PFSK-1 (cell line): ENCODE data around the gene ATAD3B.

Experiments
- FOXP2 ChIP-seq: optimal IDR thresholded peaks from 2 replicates; pipeline ENCODE3; 2011; ENCODE audit warnings: borderline replicate concordance, control low read depth, inconsistent platforms; ENCODE audit not compliant: insufficient read depth; ENCODE audit errors: extremely low read length, extremely low read depth
- POLR2AphosphoS5 ChIP-seq: IDR thresholded peaks from 2 replicates; pipeline ENCODE4 v1.6.1; 2012; ENCODE audit warnings: low read depth, mild to moderate bottlenecking, control low read depth, low read length, moderate library complexity
- SIN3A ChIP-seq: IDR thresholded peaks from 2 replicates; pipeline ENCODE4 v1.6.1; 2012; ENCODE audit warnings: mild to moderate bottlenecking, low read length, moderate library complexity, borderline replicate concordance; ENCODE audit not compliant: insufficient read depth
- TAF1 ChIP-seq: IDR thresholded peaks from 2 replicates; pipeline ENCODE4 v1.6.1; 2012; ENCODE audit warnings: low read length, control low read depth, borderline replicate concordance; ENCODE audit not compliant: insufficient read depth
- TF ChIP-seq, protein P1 (sequence below), 2 experiments: IDR thresholded peaks; 2 replicates each; pipeline versions ENCODE4 v1.6.1 to v1.8.0; 2011 to 2012; ENCODE audit warnings: low read depth in 2 of 2, low read length in 2 of 2, control low read depth in 1 of 2, inconsistent platforms in 1 of 2, mild to moderate bottlenecking in 1 of 2, moderate library complexity in 1 of 2; ENCODE audit not compliant: insufficient read depth in 1 of 2

The ATAD3B gene

DNA sequence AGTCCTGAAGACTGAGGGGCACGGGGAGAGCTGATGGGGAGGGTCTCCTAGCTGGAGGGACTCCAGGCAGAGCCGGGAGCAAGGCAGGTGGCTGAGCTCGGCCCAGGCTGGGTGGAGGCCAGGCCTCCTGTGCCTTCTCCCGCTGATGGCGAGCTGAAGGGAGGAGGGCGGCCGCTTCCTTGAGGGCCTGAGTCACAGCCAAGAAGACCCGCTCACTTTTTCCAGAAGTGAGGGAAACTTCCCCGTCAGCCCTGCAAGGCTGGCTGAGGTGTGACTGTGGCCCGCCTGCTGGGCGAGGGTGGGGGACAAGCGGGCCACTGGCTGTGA is 37.8 kb upstream of the ATAD3B start:
- TF ChIP-seq TAF1 (no peak), SIN3A (no peak), FOXP2 (no peak), POLR2AphosphoS5 (no peak)
- TF ChIP-seq, protein P1, sequence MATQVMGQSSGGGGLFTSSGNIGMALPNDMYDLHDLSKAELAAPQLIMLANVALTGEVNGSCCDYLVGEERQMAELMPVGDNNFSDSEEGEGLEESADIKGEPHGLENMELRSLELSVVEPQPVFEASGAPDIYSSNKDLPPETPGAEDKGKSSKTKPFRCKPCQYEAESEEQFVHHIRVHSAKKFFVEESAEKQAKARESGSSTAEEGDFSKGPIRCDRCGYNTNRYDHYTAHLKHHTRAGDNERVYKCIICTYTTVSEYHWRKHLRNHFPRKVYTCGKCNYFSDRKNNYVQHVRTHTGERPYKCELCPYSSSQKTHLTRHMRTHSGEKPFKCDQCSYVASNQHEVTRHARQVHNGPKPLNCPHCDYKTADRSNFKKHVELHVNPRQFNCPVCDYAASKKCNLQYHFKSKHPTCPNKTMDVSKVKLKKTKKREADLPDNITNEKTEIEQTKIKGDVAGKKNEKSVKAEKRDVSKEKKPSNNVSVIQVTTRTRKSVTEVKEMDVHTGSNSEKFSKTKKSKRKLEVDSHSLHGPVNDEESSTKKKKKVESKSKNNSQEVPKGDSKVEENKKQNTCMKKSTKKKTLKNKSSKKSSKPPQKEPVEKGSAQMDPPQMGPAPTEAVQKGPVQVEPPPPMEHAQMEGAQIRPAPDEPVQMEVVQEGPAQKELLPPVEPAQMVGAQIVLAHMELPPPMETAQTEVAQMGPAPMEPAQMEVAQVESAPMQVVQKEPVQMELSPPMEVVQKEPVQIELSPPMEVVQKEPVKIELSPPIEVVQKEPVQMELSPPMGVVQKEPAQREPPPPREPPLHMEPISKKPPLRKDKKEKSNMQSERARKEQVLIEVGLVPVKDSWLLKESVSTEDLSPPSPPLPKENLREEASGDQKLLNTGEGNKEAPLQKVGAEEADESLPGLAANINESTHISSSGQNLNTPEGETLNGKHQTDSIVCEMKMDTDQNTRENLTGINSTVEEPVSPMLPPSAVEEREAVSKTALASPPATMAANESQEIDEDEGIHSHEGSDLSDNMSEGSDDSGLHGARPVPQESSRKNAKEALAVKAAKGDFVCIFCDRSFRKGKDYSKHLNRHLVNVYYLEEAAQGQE (IDR thresholded peaks at IDR 0.05; ENCODE audit: insufficient read depth in 1 of 2, low read depth in 2 of 2, low read length in 2 of 2) = no peak

DNA sequence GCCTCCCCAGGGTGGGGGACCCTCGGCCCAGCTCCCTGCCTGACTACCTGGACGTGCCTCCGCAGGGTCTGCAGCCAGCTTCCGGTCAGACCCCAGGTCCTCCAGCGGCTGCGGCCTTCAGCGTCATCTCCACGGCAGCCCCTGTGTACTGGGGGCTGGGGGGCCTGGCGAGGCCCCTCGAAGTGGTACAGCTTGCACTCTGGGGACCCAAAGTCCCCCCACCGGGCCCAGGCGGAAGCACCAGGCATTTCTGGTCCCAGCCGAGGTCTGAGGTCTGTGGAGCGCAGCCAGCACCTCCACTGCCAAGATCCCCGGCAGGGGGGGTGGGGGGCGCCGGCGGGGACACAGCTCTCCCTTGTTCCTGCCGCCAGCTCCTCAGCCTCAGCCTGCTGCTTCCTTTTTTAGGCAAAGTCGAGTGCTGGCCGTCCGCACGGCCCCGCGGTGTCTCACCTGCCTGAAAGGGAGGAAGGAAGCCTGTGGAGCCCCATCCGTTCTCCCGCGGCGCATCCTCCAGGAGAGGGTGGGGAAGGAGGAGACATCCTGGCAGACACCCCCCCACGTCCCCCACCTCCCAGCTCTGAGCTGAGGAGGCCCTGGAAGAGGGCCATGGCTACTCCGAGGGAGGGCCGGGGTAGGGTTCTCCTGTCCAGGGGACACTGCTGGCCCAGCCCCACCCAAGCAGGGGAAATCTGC is 37.3 kb upstream of the ATAD3B start:
- TF ChIP-seq POLR2AphosphoS5 (peak; percentile 30; the same call in 1 of the 2 replicates), FOXP2 (no peak), TAF1 (peak; percentile 38; the same call in 1 of the 2 replicates), SIN3A (no peak)
- TF ChIP-seq, protein P1 (IDR thresholded peaks at IDR 0.05; ENCODE audit: insufficient read depth in 1 of 2, low read depth in 2 of 2, low read length in 2 of 2) = no peak; a peak in 1 of 4 replicates

DNA sequence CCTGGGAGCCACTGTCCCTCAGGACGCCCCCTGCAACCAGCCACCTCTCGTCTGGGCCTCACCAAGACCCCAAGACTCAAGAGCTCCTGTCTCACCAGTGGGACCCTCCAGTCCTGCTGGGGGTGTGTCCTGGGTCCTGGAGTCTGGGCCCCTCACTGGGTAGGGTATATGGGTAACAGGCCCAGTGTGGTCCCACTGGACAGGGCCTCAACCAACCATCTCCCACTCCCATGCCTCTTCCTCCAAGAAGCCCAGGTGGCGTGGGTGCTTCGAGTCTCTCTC is 36.8 kb upstream of the ATAD3B start:
- TF ChIP-seq POLR2AphosphoS5 = no peak

DNA sequence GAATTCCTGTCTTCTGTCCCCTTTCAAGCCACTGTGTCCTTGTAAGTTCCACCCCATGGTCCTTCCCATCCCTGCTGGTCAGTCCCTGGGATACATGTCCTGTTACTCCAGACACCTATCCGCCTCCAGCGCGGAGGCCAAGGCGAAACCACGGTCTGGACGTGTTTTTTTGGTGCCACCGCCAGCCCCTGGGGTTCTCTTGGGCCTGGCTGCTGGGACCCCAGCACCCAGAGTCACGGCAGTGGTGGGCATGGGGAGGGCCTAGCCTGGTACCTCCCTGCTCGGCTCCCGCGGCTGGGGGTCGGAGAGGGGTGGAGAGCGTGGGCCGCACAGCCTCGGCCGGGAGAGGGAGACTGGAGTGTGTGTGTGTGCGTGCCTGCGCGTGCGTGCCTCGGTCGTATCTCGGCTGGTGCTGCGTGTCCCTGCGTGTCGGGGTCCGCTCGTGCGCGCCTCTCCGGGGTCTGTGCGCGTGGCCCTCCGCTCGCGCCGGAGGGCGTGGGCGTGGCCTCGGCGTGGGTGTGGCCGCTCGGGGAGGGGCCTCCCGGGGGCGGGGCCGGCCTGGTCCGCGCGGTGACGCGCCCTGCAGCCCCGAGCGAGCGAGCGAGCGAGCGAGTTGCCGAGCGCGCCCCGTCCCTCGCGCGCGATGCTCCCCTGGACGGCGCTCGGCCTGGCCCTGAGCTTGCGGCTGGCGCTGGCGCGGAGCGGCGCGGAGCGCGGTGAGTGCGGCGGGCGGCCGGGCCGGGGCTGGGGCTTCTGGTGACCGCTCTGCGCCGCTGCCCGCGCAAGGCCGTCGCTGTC is 36.3 kb upstream of the ATAD3B start, which contains the start of gene VWA1:
Gene VWA1, plus strand, starts transcription at position 585 of the 798 bp plus-strand sequence. Its CDS starts 59 bp downstream, at position 644.
- no peak for TF ChIP-seq FOXP2
- no peak for TF ChIP-seq SIN3A
- TF ChIP-seq TAF1 = no peak
- peak; percentile 42 for TF ChIP-seq POLR2AphosphoS5
- TF ChIP-seq, protein P1 (IDR thresholded peaks at IDR 0.05; ENCODE audit: insufficient read depth in 1 of 2, low read depth in 2 of 2, low read length in 2 of 2) = no peak

DNA sequence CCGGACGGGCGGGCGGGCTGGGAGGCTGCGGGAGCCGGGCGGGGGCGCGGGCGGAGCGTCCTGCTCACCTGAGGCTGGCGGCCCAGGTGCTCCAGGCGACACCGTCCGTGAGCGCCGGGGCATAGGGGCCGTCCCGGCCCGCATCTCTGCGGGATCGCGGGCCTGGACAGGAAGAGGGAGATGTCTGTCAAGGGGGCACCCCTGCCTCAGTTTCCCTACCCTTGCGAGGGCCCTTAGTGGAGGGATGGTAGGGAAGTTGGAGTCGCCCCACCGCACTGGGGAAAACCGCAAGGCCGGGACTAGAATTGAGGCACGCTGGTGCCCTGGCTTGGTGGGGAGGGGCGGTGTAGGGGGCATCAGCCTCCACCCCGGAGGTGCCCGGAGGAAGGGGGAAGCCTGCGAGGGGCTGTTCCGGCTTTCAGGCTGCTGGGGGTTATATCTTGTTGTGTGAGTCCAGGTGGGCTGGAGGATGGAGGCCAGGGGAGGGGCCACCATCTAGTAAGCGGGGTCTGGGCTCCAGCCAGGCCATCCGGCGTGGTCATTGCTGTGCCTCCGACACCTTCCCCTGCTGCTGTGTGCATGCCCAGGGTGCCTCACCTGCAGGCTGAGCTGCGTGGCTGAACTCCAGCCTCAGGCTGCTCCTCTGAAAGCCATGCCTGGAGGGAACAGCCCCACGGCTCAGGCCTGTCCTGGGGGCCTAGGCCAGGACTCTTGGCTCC is 35.5 kb upstream of the ATAD3B start:
- TF ChIP-seq TAF1 (no peak), POLR2AphosphoS5 (no peak), FOXP2 (no peak), SIN3A (no peak)
- TF ChIP-seq, protein P1 (IDR thresholded peaks at IDR 0.05; ENCODE audit: insufficient read depth in 1 of 2, low read depth in 2 of 2, low read length in 2 of 2) = no peak
